ENCODE data around the gene CTCF.
"Not testable (repeated sequence)": the region's sequence is repeated elsewhere in the genome, so short reads cannot be mapped to it uniquely, and the experiment has no call there.

Gene CTCF

GRCh38 chr16:67562526-67562917 lies at the start of gene CTCF:
TSS of gene CTCF (plus strand) at chr16:67562526. CDS start at chr16:67610833, 48,307 bp downstream.
- peak; percentile 57 to 63 for DNase-seq (ENCODE audit: low read depth in 2 of 2)

- not testable (repeated sequence) for DNase-seq (ENCODE audit: low read depth in 2 of 2)
Observed at GRCh38 chr16:67513892-67514291, 48.4 kb upstream of the CTCF start.

GRCh38 chr16:67514382-67514828 lies 47.9 kb upstream of the CTCF start:
- DNase-seq (ENCODE audit: low read depth in 2 of 2) = peak; percentile 55 to 62

- DNase-seq (ENCODE audit: low read depth in 2 of 2) = no peak
Observed at GRCh38 chr16:67516296-67517154, 45.8 kb upstream of the CTCF start.

GRCh38 chr16:67517155-67517445 lies 45.2 kb upstream of the CTCF start:
- DNase-seq (ENCODE audit: low read depth in 2 of 2) = no peak

GRCh38 chr16:67517661-67518423 lies 44.5 kb upstream of the CTCF start:
- DNase-seq (ENCODE audit: low read depth in 2 of 2) = no peak

- no peak for DNase-seq (ENCODE audit: low read depth in 2 of 2)
Observed at GRCh38 chr16:67518676-67519075, 43.6 kb upstream of the CTCF start.

- no peak for DNase-seq (ENCODE audit: low read depth in 2 of 2)
Observed at GRCh38 chr16:67519242-67519641, 43.1 kb upstream of the CTCF start.

- peak; percentile 93 to 96 for DNase-seq (ENCODE audit: low read depth in 2 of 2)
Observed at GRCh38 chr16:67521095-67521804, 41.1 kb upstream of the CTCF start.

GRCh38 chr16:67525176-67525860 lies 37.0 kb upstream of the CTCF start:
- no peak for DNase-seq (ENCODE audit: low read depth in 2 of 2)

- no peak for DNase-seq (ENCODE audit: low read depth in 2 of 2)
Observed at GRCh38 chr16:67526149-67526791, 36.1 kb upstream of the CTCF start.

- no peak for DNase-seq (ENCODE audit: low read depth in 2 of 2)
Observed at GRCh38 chr16:67528222-67528869, 34.0 kb upstream of the CTCF start, which contains the start of gene RIPOR1. TSS of gene RIPOR1 (plus strand) at chr16:67528829. CDS start at chr16:67538447, 9,618 bp downstream.

GRCh38 chr16:67528870-67529581 lies 33.3 kb upstream of the CTCF start:
- no peak for DNase-seq (ENCODE audit: low read depth in 2 of 2)

- DNase-seq (ENCODE audit: low read depth in 2 of 2) = no peak
Observed at GRCh38 chr16:67529582-67530012, 32.7 kb upstream of the CTCF start.

GRCh38 chr16:67530013-67530939 lies 32.0 kb upstream of the CTCF start:
- DNase-seq (ENCODE audit: low read depth in 2 of 2) = no peak

- DNase-seq (ENCODE audit: low read depth in 2 of 2) = no peak
Observed at GRCh38 chr16:67531247-67531646, 31.1 kb upstream of the CTCF start.

GRCh38 chr16:67533024-67533560 lies 29.2 kb upstream of the CTCF start:
- no peak for DNase-seq (ENCODE audit: low read depth in 2 of 2)

GRCh38 chr16:67533987-67534386 lies 28.3 kb upstream of the CTCF start:
- not testable (repeated sequence) for DNase-seq (ENCODE audit: low read depth in 2 of 2)

Data from stimulated activated CD8-positive, alpha-beta memory T cell treated with anti-CD3 and anti-CD28 coated beads, Interleukin-7, amount 100 ng/mL, for 1 hour (primary cell).